Measurements from ENCODE around the gene CCDC116.
A peak's percentile ranks its signal among the peaks of the same experiment; 100 is the strongest.
"Not testable (repeated sequence)": the region's sequence is repeated elsewhere in the genome, so short reads cannot be mapped to it uniquely, and the experiment has no call there.

CCDC116 gene

DNA sequence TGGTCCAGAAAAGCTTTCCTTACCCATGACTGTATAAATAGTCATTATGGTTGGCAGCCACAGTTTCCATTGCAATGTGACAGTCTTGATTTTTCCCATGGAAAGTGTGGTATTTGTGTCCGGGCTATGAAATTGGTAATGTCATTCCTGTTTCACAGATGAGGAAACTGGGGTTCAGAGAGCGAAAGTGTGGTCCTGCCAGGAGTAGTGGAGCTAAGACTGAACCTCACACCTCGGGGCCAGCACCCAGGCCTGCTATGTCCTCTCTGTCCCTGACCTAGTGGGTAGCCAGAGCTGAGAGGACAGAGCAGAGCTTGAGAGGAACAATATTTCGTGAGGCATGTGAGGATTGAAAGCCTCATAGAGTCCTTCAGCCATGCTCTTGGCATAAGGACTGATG is 1.5 kb upstream of the CCDC116 start:
- DNase-seq (ENCODE audit: low spot score): no peak

DNA sequence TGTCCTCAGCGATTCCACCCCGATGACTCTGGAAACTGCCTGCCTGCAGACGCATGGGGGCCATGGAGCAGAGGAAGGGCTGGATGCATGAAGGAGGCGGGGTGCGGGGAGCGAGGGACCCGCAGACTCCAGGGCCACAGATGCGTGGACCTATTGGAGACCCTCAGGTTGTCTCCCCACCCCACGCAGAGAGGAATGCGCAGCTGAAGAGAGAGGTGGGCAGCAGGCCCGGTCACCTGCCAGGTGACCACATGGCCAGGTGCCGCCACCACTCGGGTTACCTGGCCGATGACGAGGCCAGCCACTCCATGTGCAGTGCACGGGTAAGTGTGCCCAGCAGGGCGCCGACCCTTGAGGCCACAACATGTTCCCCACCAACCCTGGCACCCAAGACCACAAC is 371 bp downstream of the CCDC116 start:
- no peak for DNase-seq (ENCODE audit: low spot score)

DNA sequence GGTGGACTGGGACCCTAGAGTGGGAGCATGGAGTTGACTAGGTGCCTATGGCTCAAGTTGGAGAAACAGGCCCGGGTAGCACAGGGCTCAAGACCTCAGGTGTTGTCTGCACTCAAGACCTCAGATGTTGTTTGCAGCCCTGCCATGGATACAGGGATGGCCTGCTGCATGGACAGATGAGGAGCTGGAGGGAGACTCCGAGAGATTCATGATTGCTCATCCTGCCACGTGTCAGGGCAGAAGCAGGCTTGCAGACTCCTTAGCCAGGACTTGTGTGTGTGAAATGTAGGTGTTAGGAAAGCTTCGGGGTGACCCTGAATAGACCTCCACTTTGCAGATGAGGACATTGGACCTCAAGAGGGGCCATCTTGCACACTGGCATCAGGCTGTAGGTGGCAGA is 921 bp downstream of the CCDC116 start:
- no peak for DNase-seq (ENCODE audit: low spot score)

DNA sequence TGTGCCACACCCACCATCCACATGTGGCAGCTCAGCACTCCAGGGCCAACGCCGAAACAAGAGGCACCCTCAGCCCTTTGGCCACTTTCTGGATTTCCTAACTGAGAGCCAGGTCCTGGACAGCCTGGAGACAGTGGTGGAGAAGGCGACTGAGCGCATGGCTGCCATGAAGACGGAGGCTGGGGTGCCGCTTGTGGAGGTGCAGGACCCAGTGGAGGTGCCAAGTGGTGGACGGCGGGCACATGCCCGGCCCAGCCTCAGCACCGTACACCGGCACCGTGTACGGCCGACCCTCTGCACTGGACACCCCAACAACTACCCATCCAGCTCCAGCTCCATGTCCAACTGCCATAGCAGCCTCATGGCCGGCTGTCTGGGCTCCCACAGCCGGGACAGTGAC is 1.5 kb downstream of the CCDC116 start:
- no peak for DNase-seq (ENCODE audit: low spot score)

DNA sequence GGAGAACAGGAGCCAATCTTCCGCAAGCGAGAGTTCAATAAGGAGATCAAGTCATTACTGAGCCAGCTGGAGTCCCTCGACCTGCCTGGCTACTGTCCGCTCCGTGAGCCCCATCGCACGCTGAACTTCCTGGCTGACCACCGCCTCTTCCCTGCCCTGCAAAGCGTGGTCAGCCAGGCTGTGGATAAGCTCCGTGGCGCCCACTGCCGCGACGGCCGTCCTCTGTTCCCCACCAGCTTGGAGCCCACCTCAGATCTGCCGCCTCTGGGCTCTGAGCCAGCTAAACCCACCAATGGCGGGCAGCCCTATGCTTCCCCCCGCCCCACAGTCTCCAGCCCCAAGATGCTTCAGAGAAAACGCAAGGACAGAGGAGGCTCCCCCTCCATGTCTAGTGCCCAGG is 2.3 kb downstream of the CCDC116 start:
- no peak for DNase-seq (ENCODE audit: low spot score)

DNA sequence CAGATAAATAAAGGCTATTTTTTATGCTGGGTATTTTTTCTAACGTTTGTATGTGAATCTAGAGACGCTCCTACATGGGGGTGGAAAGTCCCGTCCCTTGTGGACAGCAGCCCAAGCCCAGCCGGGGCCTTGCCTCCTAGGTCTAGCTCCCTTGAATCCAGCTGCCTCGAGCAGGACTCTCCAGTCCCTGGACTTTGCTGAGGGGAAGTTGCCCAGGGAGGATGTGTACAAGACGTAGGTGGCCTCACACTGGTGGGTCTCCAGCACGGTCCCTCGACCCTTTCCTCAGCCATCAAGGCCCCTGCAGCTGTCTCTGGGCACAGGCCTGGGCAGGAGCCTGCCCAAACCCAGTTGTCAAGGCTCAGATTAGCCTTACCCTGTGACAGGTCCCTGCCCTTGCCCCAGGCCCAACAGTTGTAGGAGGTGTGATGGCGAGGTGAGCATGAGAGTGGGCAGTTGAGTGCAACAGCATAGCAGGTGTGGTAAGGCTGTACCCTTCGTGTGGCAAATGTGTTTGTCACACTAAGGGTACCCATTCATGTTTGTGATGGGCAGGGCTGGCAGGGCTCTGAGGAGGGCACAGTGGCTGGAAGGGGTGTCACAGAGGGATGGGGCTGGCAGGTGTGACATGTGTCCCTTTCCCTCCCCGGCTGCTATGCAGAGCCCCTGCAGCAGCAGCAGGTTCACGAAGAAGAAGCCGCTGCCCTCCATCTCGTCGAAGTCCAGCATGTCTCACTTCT is 3.4 kb downstream of the CCDC116 start:
- no peak for DNase-seq (ENCODE audit: low spot score)

DNA sequence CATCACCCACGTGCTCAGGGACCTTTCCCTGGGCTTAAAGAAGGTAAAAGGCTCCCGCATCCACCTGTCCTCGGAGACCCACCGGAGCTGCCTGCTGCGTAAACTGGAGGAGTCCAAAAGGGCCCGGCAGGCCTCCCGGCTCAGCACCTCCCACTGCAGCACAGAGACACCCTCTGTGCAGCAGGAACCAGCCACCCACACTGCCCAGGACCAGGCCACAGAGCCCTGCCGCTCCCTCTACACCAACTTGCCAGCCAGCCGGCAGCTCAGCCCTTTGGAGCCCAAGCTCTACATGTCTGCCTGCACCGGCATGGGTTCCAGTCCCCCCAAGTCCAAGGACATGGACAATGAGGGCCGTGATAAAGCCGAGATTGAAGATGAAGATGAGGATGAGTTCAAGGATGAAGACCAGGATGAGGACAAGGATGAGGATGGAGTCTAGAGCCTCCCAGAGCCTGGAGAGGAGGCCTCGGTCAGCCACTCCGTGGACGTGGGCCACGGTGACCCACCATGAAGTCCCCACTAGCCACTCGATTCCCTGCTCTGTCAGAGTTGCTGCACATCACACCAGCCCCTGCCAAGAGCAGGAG is 4.2 kb downstream of the CCDC116 start:
- no peak for DNase-seq (ENCODE audit: low spot score)

DNA sequence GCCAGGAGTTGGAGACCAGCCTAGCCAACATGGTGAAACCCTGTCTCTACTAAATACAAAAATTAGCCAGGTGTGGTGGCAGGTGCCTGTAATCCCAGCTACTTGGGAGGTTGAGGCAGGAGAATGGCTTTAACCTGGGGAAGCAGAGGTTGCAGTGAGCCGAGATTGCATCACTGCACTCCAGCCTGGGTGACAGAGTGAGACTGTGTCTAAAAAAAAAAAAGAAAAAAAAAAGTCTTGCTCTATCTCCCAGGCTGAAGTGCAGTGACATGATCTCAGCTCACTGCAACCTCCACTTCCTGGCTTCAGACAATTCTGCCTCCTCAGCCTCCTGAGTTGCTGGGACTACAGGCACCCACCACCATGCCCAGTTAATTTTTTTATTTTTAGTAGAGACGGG is 4.9 kb downstream of the CCDC116 start:
- DNase-seq (ENCODE audit: low spot score): not testable (repeated sequence)

DNA sequence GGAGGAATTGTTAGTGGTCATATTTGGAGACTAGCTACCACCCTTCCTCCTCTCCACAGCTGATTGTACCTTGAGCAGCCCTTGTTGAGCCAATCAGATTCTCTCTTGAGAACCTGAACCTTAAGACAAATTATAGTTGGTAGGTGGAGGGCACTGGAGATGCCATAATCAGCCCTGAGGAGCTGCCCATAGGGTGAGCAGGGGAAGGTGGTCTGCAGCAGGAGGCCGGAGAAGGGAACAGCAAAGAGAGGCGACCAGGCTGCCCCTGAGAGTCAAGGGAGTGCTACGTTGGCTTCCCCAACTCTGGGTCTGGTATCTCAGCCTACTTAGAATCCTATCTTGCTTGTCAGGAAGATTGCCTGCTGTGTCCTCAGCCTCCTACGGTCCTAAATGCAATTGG is 6.8 kb downstream of the CCDC116 start:
- DNase-seq (ENCODE audit: low spot score): no peak

DNA sequence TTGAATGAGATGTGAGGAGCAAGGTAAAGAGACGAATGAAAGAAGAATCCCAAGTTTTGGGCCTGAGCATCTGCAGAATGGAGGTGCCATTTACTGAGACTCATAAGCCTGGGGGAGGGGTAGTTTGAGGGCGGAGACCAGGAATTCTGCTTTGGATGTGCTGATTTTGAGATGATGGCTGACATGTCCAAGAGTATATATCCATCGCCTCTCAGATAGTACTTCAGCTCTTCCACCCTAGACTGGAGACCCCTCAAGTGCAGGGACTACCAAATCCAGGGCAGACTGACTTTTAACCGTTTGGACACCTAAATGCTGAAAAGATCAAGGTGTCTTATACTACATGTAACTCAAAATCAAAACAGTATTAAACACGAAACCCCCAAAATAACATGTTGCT is 8.2 kb downstream of the CCDC116 start:
- DNase-seq (ENCODE audit: low spot score): no peak

DNA sequence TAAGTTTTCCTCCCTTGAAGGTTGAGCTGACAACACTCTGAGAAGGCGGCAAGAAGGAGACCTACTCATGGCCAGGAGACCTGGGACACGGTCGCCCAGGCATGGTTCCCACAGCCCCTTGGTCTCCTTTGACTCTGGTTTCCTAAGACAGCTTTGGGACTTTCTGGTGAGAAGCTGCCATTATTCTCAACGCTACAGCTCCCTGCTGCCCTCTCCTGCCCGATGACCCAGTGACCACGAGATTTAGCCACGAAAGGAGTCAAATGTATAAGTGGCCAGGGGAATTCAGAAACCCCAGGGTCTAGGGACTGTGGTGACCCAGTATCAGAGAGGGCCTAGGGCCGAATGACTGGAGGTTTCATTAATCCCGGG is 8.8 kb downstream of the CCDC116 start:
- peak; percentile 73 for DNase-seq (ENCODE audit: low spot score)

DNA sequence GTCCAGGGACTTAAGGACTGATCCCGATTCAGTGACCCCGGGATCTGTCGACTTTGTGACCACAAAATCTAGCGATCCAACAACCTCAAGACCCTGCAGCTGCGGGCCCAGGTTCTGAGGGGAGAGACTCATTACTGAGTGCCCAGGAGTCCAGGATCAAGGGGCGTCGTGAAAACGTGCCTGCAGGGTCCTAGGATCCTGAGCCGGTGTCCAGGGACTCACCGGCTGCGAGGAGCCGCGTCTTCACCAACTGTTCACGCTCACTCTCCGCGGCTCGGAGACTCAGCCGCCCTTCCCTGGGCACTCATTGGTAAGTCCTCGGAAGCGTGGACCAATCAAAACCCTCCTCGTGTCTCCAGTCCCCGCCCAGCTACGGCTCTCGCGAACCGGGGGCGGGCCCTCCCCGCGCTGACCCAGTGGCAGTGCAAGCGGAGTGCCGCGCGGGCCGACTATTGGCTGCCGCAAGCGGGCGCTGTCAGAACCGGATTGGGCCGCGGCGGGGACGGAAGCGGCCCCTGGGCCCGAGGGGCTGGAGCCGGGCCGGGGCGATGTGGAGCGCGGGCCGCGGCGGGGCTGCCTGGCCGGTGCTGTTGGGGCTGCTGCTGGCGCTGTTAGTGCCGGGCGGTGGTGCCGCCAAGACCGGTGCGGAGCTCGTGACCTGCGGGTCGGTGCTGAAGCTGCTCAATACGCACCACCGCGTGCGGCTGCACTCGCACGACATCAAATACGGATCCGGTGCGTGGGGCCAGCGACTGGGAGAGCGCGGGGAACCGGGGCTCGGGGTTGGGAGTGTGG is 9.4 kb downstream of the CCDC116 start, which contains the start of gene SDF2L1:
SDF2L1 (plus strand) TSS at position 514 of the 795 bp plus-strand sequence; CDS start at position 549, 35 bp downstream.
- peak; percentile 99 for DNase-seq (ENCODE audit: low spot score)

DNA sequence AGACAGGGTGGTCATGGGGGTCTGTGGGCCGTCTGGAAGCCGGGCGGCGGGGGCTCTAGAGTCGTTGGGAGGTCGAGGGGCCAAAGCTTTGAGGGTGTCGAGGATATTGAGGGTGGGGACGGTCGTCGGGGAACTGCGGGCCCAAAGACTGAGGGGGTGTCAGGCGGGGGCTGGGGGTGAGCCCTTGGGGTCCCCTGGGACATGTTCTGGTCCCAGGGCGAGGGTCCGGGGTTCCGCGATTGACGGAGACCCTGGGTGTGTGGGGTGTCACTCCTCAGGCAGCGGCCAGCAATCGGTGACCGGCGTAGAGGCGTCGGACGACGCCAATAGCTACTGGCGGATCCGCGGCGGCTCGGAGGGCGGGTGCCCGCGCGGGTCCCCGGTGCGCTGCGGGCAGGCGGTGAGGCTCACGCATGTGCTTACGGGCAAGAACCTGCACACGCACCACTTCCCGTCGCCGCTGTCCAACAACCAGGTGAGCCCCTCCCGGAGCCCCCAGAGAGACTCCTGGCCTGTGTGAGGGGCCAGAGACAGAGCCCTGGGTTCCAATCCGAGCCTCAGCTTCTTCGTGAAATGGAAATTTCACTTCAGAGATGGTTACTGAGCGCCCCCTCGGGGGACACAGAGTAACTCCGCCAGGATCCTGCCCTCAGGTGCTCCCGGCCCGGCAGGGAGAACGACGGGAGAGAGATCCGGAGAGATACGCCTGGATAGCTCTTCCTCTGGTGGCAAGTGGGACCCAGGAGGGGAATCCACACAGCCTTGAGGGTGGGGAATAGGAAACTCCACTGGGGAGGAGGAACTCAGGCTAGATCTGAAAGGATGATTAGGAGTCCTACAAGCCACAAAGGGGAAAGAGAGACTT is 10.3 kb downstream of the CCDC116 start:
- DNase-seq (ENCODE audit: low spot score): peak; percentile 67

DNA sequence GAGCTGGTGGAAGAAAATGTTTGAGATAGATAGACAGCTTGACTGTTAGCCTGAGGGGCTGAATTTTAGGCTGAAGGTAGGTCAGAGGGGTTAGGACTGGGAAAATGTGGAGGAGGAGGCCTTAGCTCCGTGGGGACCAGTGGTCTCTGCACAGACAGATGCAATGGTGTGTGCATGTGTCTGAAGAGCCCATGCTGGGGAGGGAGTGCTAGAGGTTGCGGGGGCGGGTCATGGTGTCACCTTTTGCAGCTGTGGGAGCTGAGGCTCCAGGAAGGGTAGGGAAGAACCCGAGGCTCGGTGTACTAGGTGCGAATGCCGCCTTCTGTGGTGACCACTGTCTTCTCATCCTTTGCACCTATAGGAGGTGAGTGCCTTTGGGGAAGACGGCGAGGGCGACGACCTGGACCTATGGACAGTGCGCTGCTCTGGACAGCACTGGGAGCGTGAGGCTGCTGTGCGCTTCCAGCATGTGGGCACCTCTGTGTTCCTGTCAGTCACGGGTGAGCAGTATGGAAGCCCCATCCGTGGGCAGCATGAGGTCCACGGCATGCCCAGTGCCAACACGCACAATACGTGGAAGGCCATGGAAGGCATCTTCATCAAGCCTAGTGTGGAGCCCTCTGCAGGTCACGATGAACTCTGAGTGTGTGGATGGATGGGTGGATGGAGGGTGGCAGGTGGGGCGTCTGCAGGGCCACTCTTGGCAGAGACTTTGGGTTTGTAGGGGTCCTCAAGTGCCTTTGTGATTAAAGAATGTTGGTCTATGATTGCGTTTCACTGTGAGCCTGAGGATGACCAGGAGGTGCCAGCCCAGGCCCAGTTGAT is 11.2 kb downstream of the CCDC116 start:
- no peak for DNase-seq (ENCODE audit: low spot score)

DNA sequence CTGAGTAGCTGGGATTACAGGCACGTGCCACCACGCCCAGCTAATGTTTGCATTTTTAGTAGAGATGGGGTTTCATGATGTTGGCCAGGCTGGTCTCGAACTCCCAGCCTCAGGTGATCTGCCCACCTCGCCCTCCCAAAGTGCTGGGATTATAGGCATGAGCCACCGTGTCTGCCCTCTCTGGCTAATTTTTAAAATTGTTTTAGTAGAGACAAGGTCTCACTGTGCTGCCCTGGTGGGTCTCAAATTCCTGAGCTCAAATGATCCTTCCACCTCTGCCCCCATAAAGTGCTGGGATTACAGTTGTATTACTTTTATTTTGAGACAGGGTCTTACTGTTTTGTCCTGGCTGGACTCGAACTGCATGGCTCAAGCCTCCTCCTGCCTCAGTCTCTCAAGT is 13.0 kb downstream of the CCDC116 start:
- DNase-seq (ENCODE audit: low spot score): not testable (repeated sequence)

DNA sequence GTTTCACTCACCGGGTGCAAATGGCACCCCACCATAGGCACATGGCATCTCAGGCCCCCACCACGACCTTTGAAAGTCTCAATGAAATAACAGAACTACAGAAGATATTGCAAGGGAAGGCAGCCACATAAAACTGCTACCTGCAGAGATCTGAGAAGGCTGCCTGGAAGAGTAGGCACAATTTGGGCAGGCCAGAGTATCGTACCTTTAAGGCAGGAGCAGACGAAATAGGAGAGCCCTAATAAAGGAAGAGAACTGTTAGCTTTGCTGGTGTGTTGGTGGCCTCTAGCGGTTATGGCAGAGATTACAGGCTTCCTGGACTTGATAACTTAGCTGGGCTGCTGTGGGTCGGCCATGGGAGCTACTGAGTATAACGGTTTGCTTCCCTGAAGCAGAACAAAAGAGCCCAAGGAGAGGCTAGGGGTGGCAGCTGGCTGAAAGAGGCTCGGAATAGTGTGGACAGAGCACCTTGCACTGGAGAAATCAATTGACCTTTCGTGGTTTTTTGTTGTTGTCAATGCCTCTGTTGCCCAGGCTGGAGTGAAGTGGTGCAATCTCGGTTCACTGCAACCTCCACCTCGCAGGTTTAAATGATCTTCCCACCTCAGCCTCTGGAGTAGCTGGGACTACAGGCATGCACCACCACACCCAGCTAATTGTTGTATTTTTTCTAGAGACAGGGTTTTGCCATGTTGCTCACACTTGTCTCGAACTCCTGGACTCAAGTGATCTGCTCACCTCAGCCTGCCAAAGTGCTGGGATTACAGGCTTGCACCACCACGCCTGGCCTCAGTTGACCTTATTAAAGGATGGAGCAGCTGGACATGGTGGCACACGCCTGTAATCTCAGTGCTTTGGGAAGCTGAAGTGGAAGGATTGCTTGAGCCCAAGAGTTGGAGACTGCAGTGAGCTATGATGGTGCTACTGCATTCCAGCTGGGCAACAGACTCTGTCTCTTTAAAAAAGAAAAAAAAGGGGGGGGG is 14.3 kb downstream of the CCDC116 start:
- peak; percentile 91 for DNase-seq (ENCODE audit: low spot score)

DNA sequence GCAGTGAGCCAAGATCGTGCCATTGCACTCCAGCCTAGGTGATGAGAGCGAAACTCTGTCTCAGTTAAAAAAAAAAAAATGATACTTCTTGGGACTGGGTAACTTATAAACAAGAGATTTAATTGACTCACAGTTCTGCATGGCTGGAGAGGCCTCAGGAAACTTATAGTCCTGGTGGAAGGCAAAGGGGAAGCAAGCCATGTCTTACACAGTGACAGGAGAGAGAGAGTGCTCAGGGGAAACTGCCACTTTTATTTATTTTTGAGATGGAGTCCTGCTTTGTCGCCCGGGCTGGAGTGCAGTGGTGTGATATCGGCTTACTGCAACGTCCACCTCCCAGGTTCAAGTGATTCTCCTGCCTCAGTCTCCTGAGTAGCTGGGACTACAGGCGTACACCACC is 17.7 kb downstream of the CCDC116 start:
- no peak for DNase-seq (ENCODE audit: low spot score)

DNA sequence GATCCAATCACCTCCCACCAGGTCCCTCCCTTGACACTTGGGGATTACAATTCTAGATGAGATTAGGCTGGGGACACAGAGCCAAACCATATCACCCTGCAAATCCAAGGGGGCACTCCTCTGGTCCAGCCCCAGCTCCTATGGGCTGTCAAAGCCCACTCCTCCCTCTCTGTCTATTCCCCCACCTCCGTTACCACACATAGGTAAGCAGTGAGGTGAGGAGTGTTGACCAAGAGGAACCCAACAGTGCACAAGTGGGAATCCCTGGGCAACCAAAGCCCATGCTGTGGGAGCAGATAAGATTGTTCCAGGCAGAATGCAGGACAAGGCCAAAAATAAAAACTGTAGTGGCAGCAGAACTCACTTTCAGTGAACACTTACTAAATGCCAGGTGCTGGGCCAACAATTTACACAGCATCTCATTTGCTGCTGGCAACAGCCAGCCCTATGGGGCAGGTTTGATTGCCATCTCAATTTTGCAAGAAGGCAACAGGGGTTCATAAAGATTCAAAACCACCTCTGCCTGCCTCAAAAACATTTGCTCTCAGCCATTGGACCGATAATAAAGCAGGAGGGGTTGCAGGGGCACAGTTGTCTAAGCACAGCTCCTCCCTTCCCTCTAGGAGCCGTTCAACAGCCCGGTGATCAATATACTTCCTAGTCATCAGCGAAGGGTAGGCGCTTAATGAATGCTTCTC is 18.4 kb downstream of the CCDC116 start:
- no peak for DNase-seq (ENCODE audit: low spot score)

DNA sequence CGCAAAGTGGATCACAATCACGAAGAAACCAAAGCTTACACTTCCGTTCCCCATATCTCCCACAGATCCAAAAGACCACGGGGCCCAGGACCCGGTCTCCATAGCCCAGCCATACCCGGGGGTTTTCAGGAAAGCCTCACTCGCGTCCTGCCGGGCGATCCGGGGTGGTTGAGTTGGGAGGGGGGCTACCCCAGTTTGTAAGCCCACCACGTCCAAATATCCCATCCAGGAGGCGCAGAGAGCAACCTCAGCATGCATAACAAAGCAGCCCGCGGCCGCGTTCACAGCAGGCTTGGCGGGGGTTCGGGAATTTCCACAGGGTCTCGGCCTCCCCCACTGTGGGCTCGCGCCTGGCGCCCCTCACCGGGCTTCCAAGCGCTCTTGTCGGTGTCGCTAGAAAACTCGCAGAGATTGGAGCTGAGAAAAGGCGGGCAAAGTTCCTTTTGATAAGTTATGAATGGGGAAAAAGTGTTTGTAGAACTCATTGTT is 19.0 kb downstream of the CCDC116 start:
- no peak for DNase-seq (ENCODE audit: low spot score)

Measured in cerebellar cortex (tissue), 1 donor.